Measurements from ENCODE around the gene CAMK2D.
"Not testable (repeated sequence)": the region's sequence is repeated elsewhere in the genome, so short reads cannot be mapped to it uniquely, and the experiment has no call there.

The CAMK2D gene

GRCh38 chr4:113730467-113731216 is 30.9 kb downstream of the CAMK2D start:
- no peak for DNase-seq (ENCODE audit: low read depth in 2 of 2)

- DNase-seq (ENCODE audit: low read depth in 2 of 2) = no peak
These were observed 33.7 kb downstream of the CAMK2D start for GRCh38 chr4:113727802-113728201.

GRCh38 chr4:113725963-113726362 is 35.6 kb downstream of the CAMK2D start:
- no peak for DNase-seq (ENCODE audit: low read depth in 2 of 2)

GRCh38 chr4:113718252-113718651 is 43.3 kb downstream of the CAMK2D start:
- no peak for DNase-seq (ENCODE audit: low read depth in 2 of 2)

- DNase-seq (ENCODE audit: low read depth in 2 of 2) = no peak
These were observed 49.5 kb downstream of the CAMK2D start for GRCh38 chr4:113711883-113712662.

GRCh38 chr4:113708250-113708649 is 53.3 kb downstream of the CAMK2D start:
- DNase-seq (ENCODE audit: low read depth in 2 of 2) = no peak

GRCh38 chr4:113707048-113707447 is 54.5 kb downstream of the CAMK2D start:
- no peak for DNase-seq (ENCODE audit: low read depth in 2 of 2)

GRCh38 chr4:113705097-113705496 is 56.4 kb downstream of the CAMK2D start:
- not testable (repeated sequence) for DNase-seq (ENCODE audit: low read depth in 2 of 2)

- DNase-seq (ENCODE audit: low read depth in 2 of 2) = not testable (repeated sequence)
These were observed 58.9 kb downstream of the CAMK2D start for GRCh38 chr4:113702596-113702995.

- no peak for DNase-seq (ENCODE audit: low read depth in 2 of 2)
These were observed 60.4 kb downstream of the CAMK2D start for GRCh38 chr4:113701169-113701568.

- DNase-seq (ENCODE audit: low read depth in 2 of 2) = no peak
These were observed 60.9 kb downstream of the CAMK2D start for GRCh38 chr4:113700602-113701150.

GRCh38 chr4:113699772-113700171 is 61.8 kb downstream of the CAMK2D start:
- DNase-seq (ENCODE audit: low read depth in 2 of 2) = no peak

GRCh38 chr4:113697429-113697828 is 64.1 kb downstream of the CAMK2D start:
- no peak for DNase-seq (ENCODE audit: low read depth in 2 of 2)

- DNase-seq (ENCODE audit: low read depth in 2 of 2) = no peak
These were observed 66.0 kb downstream of the CAMK2D start for GRCh38 chr4:113695328-113696169.

GRCh38 chr4:113694008-113694407 is 67.5 kb downstream of the CAMK2D start:
- no peak for DNase-seq (ENCODE audit: low read depth in 2 of 2)

- no peak for DNase-seq (ENCODE audit: low read depth in 2 of 2)
These were observed 68.6 kb downstream of the CAMK2D start for GRCh38 chr4:113692809-113693411.

GRCh38 chr4:113691676-113692075 is 69.9 kb downstream of the CAMK2D start:
- no peak for DNase-seq (ENCODE audit: low read depth in 2 of 2)

GRCh38 chr4:113689394-113689793 is 72.1 kb downstream of the CAMK2D start:
- no peak for DNase-seq (ENCODE audit: low read depth in 2 of 2)

GRCh38 chr4:113687067-113687718 is 74.3 kb downstream of the CAMK2D start:
- DNase-seq (ENCODE audit: low read depth in 2 of 2) = no peak

- not testable (repeated sequence) for DNase-seq (ENCODE audit: low read depth in 2 of 2)
These were observed 76.4 kb downstream of the CAMK2D start for GRCh38 chr4:113685157-113685556.

- DNase-seq (ENCODE audit: low read depth in 2 of 2) = no peak
These were observed 76.9 kb downstream of the CAMK2D start for GRCh38 chr4:113684534-113685091.
